ENCODE data around the gene DUSP1. TPM values are rescaled to one million over a fixed set of nuclear protein-coding genes. Genes with fewer than 3 reads are reported as not detected.

Gene DUSP1
- total RNA-seq, 1 donor from 2014 or later, result 4.2 TPM

DNA sequence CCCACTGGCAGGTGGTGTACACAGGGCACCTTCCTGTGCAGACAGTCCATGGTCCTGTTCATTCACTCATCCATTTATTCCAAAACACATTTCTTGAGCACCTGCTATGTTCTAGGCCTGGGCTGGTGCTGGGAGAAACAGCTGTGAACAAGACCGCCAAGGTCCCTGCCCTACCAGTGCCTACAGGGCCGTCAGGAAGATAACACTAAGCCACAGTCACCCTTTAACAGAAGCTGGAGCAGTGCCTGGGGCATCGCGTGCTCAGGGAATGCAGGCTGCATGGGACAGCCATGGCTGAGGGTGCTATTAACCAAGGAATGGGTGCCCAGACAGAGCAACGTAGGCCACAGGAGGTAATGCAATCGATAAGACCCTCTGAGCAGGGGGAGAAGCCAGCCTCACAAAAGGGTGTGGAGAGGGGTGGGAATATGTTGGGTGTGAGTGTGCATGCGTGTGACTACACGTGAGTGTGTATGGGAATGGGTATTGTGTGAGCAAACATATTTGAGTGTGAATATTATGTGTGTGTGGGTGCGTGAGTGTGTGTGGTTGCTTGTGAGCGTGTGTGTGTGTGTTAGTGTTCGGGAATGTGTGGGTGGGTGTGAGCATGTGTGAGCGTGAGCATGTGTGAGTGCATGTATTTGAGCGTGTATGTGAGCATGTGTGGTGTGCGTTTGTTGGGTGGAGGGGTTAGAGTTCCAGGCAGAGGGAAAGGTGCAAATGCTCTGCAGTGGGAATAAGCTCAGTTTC is 19.1 kb downstream of the DUSP1 start:
- H2AFZ ChIP-seq (replicated peaks), result no peak overlapping the region
- no peak overlapping the region for H3K4me3 ChIP-seq
- no peaks in the 10 kb centered on the region for H3K4me1 ChIP-seq
- no peaks in the 10 kb centered on the region for H3K79me2 ChIP-seq (ENCODE audit: low read depth)
- H3F3A ChIP-seq (ENCODE audit: low read depth), result no peaks in the 10 kb centered on the region
- no peaks in the 10 kb centered on the region for H3K36me3 ChIP-seq
- Mint-ChIP-seq H3K27me3 (ENCODE audit: insufficient read depth, low read depth) (peaks cover 4% of the 10 kb centered on the region), H3K9me3 (peaks cover 7% of the 10 kb centered on the region), H3K27ac (peak overlapping the region; percentile 12), H3K4me1 (peaks cover 3% of the 10 kb centered on the region), H3K4me3 (no peak overlapping the region), H3K36me3 (no peaks in the 10 kb centered on the region)
- no peak for TF ChIP-seq EZH2phosphoT487 (IDR thresholded peaks at IDR 0.05)
- TF ChIP-seq EZH2 (IDR thresholded peaks at IDR 0.05), result no peak
- no peak for TF ChIP-seq CTCF (IDR thresholded peaks at IDR 0.05)
- H3K4me2 ChIP-seq, result no peak overlapping the region
- H3K9ac ChIP-seq, result no peak overlapping the region
- H4K20me1 ChIP-seq (ENCODE audit: low read depth), result no peaks in the 10 kb centered on the region
- H3K27me3 ChIP-seq, result peaks cover 5% of the 10 kb centered on the region
- peaks cover 3% of the 10 kb centered on the region for H3K9me3 ChIP-seq (ENCODE audit: low read depth)
- DNase-seq (ENCODE audit: low spot score), result no peak
- H3K27ac ChIP-seq, result no peak overlapping the region

DNA sequence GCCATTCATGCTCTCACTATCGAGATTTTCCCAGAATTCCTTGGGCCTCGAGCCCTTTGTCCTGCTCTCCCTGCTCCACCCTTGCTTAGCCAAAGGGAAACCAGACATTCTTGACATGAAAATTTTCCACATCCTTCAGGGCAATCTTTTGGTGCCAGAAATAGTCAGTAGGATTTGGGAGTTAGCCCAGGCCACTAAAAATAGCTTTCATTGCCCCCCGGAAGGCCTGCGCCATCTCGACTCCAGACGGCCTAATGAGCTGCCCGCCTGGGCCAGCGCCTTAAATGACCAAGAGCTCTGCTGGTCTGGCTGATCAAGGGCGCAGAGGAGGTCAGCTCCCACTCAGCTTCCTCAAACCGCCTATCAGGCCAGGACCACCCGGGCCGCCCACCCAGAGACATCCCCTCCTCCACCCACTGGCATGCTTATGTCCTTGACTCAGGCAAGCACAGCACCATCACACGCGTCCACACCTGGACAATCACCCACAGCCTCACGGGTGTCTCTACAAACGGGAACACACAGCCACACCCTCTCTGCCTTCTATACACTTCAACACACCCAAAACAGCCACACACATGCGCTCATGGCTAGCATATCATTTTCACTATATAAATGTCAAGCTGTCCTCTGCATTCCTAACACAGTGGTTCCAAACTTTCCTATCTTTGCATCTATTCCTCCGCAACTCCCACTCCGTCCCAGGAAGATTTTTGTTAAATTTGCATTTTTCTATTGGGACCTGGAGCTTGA is 20.9 kb downstream of the DUSP1 start:
- H3K9me3 Mint-ChIP-seq, result peaks cover 7% of the 10 kb centered on the region
- Histone ChIP-seq H3K9ac (no peak overlapping the region), H3K36me3 (no peaks in the 10 kb centered on the region), H3F3A (ENCODE audit: low read depth) (no peaks in the 10 kb centered on the region), H4K20me1 (ENCODE audit: low read depth) (no peaks in the 10 kb centered on the region), H3K79me2 (ENCODE audit: low read depth) (no peaks in the 10 kb centered on the region), H3K27ac (no peak overlapping the region), H2AFZ (replicated peaks) (no peak overlapping the region), H3K4me3 (no peak overlapping the region), H3K4me1 (no peaks in the 10 kb centered on the region), H3K27me3 (peaks cover 5% of the 10 kb centered on the region), H3K4me2 (no peak overlapping the region), H3K9me3 (ENCODE audit: low read depth) (peaks cover 3% of the 10 kb centered on the region)
- peaks cover 4% of the 10 kb centered on the region for H3K27me3 Mint-ChIP-seq (ENCODE audit: insufficient read depth, low read depth)
- TF ChIP-seq CTCF (IDR thresholded peaks at IDR 0.05) (no peak), EZH2 (IDR thresholded peaks at IDR 0.05) (no peak), EZH2phosphoT487 (IDR thresholded peaks at IDR 0.05) (no peak)
- H3K4me3 Mint-ChIP-seq, result no peak overlapping the region
- DNase-seq (ENCODE audit: low spot score), result no peak
- no peak overlapping the region for H3K27ac Mint-ChIP-seq
- no peaks in the 10 kb centered on the region for H3K36me3 Mint-ChIP-seq
- peaks cover 3% of the 10 kb centered on the region for H3K4me1 Mint-ChIP-seq

DNA sequence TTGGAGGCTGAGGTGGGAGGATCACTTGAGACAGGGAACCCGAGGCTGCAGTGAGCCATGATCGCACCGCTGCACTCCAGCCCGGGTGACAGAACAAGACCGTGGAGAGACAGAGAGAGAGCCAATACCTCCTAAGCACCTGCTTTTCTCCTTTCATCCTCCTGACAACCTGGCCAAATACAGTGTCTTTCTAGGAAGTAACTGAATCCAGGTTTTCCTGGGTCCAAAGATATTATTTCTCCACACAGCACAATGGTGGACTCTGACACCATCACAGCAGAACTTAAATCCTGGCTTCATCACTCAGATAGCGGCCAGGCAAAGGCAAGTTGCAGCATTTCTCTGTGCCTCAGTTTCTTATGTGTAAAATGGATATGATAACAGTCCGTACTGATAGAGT is 21.9 kb downstream of the DUSP1 start:
- Histone ChIP-seq H3K4me2 (no peak overlapping the region), H3K79me2 (ENCODE audit: low read depth) (no peaks in the 10 kb centered on the region)
- H3K4me1 Mint-ChIP-seq, result peaks cover 3% of the 10 kb centered on the region

More for the DNA sequence above, 21.9 kb downstream of the DUSP1 start:
- Histone ChIP-seq H3K27me3 (peaks cover 5% of the 10 kb centered on the region), H3K36me3 (no peaks in the 10 kb centered on the region), H3K9me3 (ENCODE audit: low read depth) (peaks cover 3% of the 10 kb centered on the region), H3K27ac (no peak overlapping the region), H3F3A (ENCODE audit: low read depth) (no peaks in the 10 kb centered on the region), H3K9ac (no peak overlapping the region), H3K4me3 (no peak overlapping the region), H2AFZ (replicated peaks) (peak overlapping the region; percentile 92), H4K20me1 (ENCODE audit: low read depth) (no peaks in the 10 kb centered on the region), H3K4me1 (no peaks in the 10 kb centered on the region)
- H3K4me3 Mint-ChIP-seq, result no peak overlapping the region
- TF ChIP-seq CTCF (IDR thresholded peaks at IDR 0.05), result no peak
- no peak for TF ChIP-seq EZH2phosphoT487 (IDR thresholded peaks at IDR 0.05)
- TF ChIP-seq EZH2 (IDR thresholded peaks at IDR 0.05), result no peak
- H3K9me3 Mint-ChIP-seq, result peaks cover 7% of the 10 kb centered on the region
- H3K27ac Mint-ChIP-seq, result no peak overlapping the region
- H3K27me3 Mint-ChIP-seq (ENCODE audit: insufficient read depth, low read depth), result peaks cover 4% of the 10 kb centered on the region
- no peaks in the 10 kb centered on the region for H3K36me3 Mint-ChIP-seq
- no peak for DNase-seq (ENCODE audit: low spot score)

Measured in neural progenitor cell (in vitro differentiated cells).